K562 (cell line): ENCODE data around the gene TXNIP. TPM values are rescaled to one million over a fixed set of nuclear protein-coding genes. Genes with fewer than 3 reads are reported as not detected.
A peak's percentile ranks its signal among the peaks of the same experiment; 100 is the strongest.

Source experiments
- FOXM1 ChIP-seq, 2 experiments: fragments of 450-650 bp in 1 of 2; sonication (generic) in 1 of 2; formaldehyde crosslinking in 1 of 2; IDR thresholded peaks; 2 replicates each; pipeline versions ENCODE4 v1.6.1 to v1.9.0; 2017 to 2022; ENCODE audit warnings: low read depth in 2 of 2, mild to moderate bottlenecking in 2 of 2, missing genetic modification reagents in 1 of 2, moderate library complexity in 1 of 2
- HSF4 ChIP-seq: fragments of 250-450 bp; sonication (Bioruptor Pico); IDR thresholded peaks from 2 replicates; pipeline ENCODE4 v2.1.2; 2022; ENCODE audit warnings: mild to moderate bottlenecking, moderate library complexity, borderline replicate concordance
- IFI16 ChIP-seq: fragments of 250-450 bp; sonication (Bioruptor Pico); IDR thresholded peaks from 2 replicates; pipeline ENCODE4 v2.1.2; 2022; ENCODE audit warnings: mild to moderate bottlenecking, inconsistent platforms
- NR2F6 ChIP-seq: fragments of 450-650 bp; formaldehyde crosslinking; IDR thresholded peaks from 2 replicates; pipeline ENCODE4 v1.4.0; 2020; ENCODE audit warnings: mild to moderate bottlenecking
- PHB2 ChIP-seq: fragments of 450-650 bp; IDR thresholded peaks from 2 replicates; pipeline ENCODE4 v1.6.1; 2017; ENCODE audit warnings: low read depth
- RBM25 ChIP-seq: fragments of 200-400 bp; formaldehyde crosslinking; IDR thresholded peaks from 2 replicates; pipeline ENCODE4 v1.6.1; 2018; ENCODE audit warnings: low read length, low read depth, moderate library complexity; ENCODE audit not compliant: severe bottlenecking
- SMARCA4 ChIP-seq: fragments of 450-650 bp; IDR thresholded peaks from 2 replicates; pipeline ENCODE4 v1.6.1; 2016
- TARDBP ChIP-seq: fragments of 450-650 bp; IDR thresholded peaks from 2 replicates; pipeline ENCODE4 v1.6.1; 2016
- TSC22D4 ChIP-seq: fragments of 450-650 bp; IDR thresholded peaks from 2 replicates; pipeline ENCODE4 v1.6.1; 2016; ENCODE audit warnings: missing genetic modification characterization, missing biosample characterization, control low read depth
- ZC3H11A ChIP-seq: IDR thresholded peaks from 2 replicates; pipeline ENCODE4 v1.6.1; 2012; ENCODE audit warnings: low read depth, low read length, improper control_type of control experiment
- ZNF507 ChIP-seq: conservative IDR thresholded peaks from 2 replicates; pipeline ENCODE4 v1.6.1; 2017; ENCODE audit warnings: missing genetic modification characterization, missing compliant biosample characterization
- ZNF583 ChIP-seq: fragments of 250-450 bp; sonication (Bioruptor Pico); IDR thresholded peaks from 2 replicates; pipeline ENCODE4 v1.4.0; 2020
- ZNF699 ChIP-seq: fragments of 250-450 bp; sonication (Bioruptor Pico); IDR thresholded peaks from 2 replicates; pipeline ENCODE4 v1.8.0; 2021; ENCODE audit warnings: mild to moderate bottlenecking, moderate library complexity; ENCODE audit not compliant: insufficient replicate concordance
- polyA plus RNA-seq, 8 experiments: library from polyadenylated mRNA; depleted of rRNA in 4 of 8; stranded (reverse) in 5 of 8; unstranded in 3 of 8; fragments of >200 nt; fragmentation: Nextera tagmentation in 2 of 8; fragmentation: Illumina TruSeq in 1 of 8; extraction: Ambion mirVana in 2 of 8; extraction: Trizol in 1 of 8; gene quantifications; 2 replicates each; pipeline versions ENCODE4 v1.2.1 to v1.2.3, GENCODE V29; 2011 to 2014; ENCODE audit warnings: inconsistent platforms in 1 of 8, missing spikeins in 1 of 8
- total RNA-seq, 7 experiments: library from RNA; depleted of rRNA in 6 of 7; stranded (reverse); fragments of >200 nt in 6 of 7; fragmentation: Illumina TruSeq in 2 of 7; extraction: Trizol in 2 of 7; gene quantifications; 2 replicates each; pipeline versions ENCODE4 v1.2.1 to v1.2.3, GENCODE V29; 2011 to 2021; ENCODE audit warnings: low replicate concordance in 1 of 7
- TF ChIP-seq, protein P1 (sequence below): fragments of 450-650 bp; formaldehyde crosslinking; IDR thresholded peaks from 2 replicates; pipeline ENCODE4 v1.4.0; 2022; ENCODE audit warnings: mild to moderate bottlenecking, moderate library complexity
- TF ChIP-seq, protein P2 (sequence below), 3 experiments: fragments of 200-800 bp in 1 of 3; fragments of 250-450 bp in 1 of 3; fragments of 450-650 bp in 1 of 3; sonication (Bioruptor Pico) in 1 of 3; sonication (Bioruptor generic) in 1 of 3; formaldehyde crosslinking in 1 of 3; IDR thresholded peaks; 2 replicates each; pipeline versions ENCODE4 v1.6.1 to v1.8.0; 2016 to 2022; ENCODE audit warnings: mild to moderate bottlenecking in 2 of 3, missing genetic modification characterization in 2 of 3, missing compliant biosample characterization in 1 of 3, moderate library complexity in 1 of 3

Gene TXNIP
- total and polyA plus RNA-seq, 9 of the 15 experiments (the other 6 are each of a cell fraction or from before 2014, with no cell fraction given): 120 to 499 (median 257) TPM

DNA sequence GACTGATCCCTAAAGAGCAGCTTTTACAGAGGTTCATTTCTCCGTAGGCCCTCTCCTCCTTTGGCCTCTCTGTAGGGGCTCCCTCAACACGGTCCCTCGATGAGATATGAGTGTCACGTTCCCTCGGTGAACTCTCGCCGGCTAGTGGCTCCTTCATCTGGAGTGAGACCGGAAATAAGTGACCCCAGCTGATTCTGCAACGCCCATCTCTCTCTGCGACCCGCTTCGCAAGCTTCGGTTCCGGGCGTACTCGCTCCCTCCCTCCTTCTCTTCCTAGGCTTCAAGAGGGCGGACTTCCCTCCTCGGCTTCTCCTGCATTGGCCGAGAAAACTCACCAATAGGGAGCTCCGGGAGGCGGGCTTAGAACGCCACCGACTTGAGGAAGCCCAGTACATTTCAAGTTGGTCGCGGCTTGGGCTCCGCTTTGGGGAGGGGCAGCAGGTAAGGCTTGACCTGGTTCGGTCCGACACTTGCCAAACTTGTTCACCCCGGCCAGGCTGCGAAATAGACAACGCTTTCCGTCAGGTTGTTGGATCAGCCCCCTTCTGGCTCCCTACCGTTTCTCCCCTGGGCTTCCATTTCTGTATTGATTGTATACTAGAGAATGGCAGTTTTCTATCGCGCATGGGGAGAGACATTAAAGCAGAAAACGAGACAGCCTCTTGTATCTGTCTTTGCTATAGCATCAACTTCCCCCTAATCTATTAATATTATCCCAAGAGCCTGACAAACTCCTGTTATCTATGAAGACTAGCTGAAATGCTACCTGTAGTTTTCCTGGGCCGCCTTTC lies 31.9 kb downstream of the TXNIP start, which contains the start of the genes ANKRD34A and POLR3GL (continued):
- no peak for TF ChIP-seq SMARCA4
- no peak for TF ChIP-seq HSF4 (CRISPR knock-in tag)
- TF ChIP-seq TSC22D4 (tag): no peak
- 0 out of 2 replicates have a peak, but pooled peaks have one; percentile 11 for TF ChIP-seq FOXM1 (IDR thresholded peaks at IDR 0.05; ENCODE audit: low read depth)
- TF ChIP-seq FOXM1 (CRISPR knock-in tag; IDR thresholded peaks at IDR 0.05; ENCODE audit: low read depth): no peak
- TF ChIP-seq ZC3H11A: no peak
- TF ChIP-seq, protein P1, sequence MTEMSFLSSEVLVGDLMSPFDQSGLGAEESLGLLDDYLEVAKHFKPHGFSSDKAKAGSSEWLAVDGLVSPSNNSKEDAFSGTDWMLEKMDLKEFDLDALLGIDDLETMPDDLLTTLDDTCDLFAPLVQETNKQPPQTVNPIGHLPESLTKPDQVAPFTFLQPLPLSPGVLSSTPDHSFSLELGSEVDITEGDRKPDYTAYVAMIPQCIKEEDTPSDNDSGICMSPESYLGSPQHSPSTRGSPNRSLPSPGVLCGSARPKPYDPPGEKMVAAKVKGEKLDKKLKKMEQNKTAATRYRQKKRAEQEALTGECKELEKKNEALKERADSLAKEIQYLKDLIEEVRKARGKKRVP (CRISPR knock-in tag): no peak
- no peak for TF ChIP-seq IFI16 (CRISPR knock-in tag)
- no peak for TF ChIP-seq ZNF699 (CRISPR knock-in tag)
- peak; percentile 39 for TF ChIP-seq RBM25
- no peak for TF ChIP-seq NR2F6 (CRISPR knock-in tag)
- no peak for TF ChIP-seq TARDBP
- no peak for TF ChIP-seq PHB2
- TF ChIP-seq ZNF507: no peak
- TF ChIP-seq, protein P2, sequence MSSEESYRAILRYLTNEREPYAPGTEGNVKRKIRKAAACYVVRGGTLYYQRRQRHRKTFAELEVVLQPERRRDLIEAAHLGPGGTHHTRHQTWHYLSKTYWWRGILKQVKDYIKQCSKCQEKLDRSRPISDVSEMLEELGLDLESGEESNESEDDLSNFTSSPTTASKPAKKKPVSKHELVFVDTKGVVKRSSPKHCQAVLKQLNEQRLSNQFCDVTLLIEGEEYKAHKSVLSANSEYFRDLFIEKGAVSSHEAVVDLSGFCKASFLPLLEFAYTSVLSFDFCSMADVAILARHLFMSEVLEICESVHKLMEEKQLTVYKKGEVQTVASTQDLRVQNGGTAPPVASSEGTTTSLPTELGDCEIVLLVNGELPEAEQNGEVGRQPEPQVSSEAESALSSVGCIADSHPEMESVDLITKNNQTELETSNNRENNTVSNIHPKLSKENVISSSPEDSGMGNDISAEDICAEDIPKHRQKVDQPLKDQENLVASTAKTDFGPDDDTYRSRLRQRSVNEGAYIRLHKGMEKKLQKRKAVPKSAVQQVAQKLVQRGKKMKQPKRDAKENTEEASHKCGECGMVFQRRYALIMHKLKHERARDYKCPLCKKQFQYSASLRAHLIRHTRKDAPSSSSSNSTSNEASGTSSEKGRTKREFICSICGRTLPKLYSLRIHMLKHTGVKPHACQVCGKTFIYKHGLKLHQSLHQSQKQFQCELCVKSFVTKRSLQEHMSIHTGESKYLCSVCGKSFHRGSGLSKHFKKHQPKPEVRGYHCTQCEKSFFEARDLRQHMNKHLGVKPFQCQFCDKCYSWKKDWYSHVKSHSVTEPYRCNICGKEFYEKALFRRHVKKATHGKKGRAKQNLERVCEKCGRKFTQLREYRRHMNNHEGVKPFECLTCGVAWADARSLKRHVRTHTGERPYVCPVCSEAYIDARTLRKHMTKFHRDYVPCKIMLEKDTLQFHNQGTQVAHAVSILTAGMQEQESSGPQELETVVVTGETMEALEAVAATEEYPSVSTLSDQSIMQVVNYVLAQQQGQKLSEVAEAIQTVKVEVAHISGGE (CRISPR knock-in tag; IDR thresholded peaks at IDR 0.05): peak in 1 of 3 experiments; percentile 84; a peak in 2 of 6 replicates
- no peak for TF ChIP-seq ZNF583 (CRISPR knock-in tag)
